HG03097 (cell line): ENCODE data around the gene FAM110A.
"Not testable (repeated sequence)": the region's sequence is repeated elsewhere in the genome, so short reads cannot be mapped to it uniquely, and the experiment has no call there.

ENCODE experiments used
- ATAC-seq: cut with Tn5 transposase; IDR thresholded peaks from one replicate; pipeline ENCODE4 v1.9.1; 2021; ENCODE audit not compliant: unreplicated experiment, low FRiP score

Gene FAM110A

GRCh38 chr20:822651-823573 lies 10.6 kb upstream of the FAM110A start:
- no peak for ATAC-seq

GRCh38 chr20:823574-823902 lies 10.0 kb upstream of the FAM110A start:
- no peak for ATAC-seq

GRCh38 chr20:824490-824889 lies 9.0 kb upstream of the FAM110A start:
- no peak for ATAC-seq

DNA sequence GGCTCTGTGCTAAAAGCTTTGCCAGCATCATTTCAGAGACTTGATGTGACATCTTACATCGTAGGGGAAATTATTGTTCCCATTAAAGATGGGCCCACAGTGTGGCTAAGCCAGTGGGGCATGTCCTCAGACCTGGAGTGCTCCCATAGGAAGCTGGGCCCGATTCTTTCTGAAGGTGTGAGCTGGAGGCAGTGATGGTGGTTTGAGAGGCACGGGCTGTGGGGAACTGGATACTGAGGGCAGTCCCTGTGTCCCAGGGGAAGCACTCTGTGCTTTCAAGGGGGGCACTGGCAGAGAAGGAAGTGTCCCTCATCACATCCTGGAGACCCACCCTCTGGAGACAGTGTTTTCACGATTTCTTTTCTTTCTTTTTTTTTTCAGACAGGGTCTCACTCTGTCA lies 8.6 kb upstream of the FAM110A start:
- no peak for ATAC-seq

- ATAC-seq, result no peak
Measured at GRCh38 chr20:825710-826421, 7.6 kb upstream of the FAM110A start.

DNA sequence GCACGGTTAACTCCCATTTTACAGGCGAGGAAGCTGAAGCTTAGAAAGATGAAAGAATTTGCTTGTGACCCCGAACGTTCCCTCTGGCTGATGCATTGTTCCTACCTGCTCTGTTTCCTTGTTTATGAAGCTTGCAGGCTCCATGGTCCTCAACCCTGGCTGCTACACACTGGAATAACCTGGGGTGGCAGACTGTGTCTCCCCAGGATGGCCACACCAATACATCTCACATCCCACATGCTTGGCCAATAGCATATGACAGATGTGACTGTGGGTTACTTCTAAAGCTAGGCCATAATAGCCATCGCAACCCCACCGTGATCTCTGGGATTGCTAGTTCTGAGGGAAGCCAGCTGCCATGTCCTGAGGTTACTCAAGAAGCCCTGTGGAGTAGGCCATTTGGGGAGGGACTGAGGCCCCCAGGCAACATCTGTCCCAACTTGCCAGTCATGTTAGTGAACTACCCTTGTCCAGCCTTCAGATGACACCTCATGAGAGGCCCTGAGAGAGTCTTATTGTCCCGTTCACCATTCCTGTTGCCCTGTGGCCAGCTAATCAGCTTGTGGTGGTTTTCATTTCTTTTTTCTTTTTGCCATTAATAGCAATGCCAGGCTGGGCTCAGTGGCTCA lies 6.7 kb upstream of the FAM110A start:
- no peak for ATAC-seq

DNA sequence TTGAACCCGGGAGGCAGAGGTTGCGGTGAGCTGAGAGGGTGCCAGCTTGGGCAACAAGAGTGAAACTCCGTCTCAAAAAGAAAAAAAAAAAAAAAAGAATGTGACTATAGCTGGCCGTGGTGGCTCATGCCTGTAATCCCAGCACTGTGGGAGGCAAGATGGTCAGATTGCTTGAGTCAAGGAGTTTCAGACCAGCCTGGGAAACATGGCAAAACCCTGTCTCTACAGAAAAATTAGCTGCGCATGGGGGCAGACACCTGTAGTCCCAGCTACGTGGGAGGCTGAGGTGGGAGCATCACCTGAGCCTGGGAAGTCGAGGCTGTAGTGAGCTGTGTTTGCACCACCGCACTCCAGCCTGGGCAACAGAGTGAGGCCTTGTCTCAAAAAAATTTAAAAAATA lies 5.5 kb upstream of the FAM110A start:
- ATAC-seq, result not testable (repeated sequence)

DNA sequence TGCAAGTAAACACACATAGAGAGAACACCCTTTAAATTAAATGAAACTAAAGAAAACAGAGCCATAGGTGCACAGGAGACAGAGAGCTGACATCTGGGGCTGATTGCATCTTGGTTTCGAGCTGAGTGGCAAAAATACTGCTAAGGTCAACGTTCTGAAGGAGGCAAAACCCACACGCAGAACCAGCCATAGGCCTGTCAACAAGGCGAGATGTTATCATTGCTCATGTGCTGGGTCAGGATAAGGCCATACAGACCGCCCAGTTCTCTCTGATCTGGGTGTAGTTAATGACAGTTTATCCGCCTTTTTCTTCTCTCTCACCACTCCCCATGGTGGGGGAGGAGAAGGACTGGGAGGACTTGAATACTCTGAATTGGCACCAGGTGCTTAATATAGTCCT lies 4.5 kb upstream of the FAM110A start:
- no peak for ATAC-seq

DNA sequence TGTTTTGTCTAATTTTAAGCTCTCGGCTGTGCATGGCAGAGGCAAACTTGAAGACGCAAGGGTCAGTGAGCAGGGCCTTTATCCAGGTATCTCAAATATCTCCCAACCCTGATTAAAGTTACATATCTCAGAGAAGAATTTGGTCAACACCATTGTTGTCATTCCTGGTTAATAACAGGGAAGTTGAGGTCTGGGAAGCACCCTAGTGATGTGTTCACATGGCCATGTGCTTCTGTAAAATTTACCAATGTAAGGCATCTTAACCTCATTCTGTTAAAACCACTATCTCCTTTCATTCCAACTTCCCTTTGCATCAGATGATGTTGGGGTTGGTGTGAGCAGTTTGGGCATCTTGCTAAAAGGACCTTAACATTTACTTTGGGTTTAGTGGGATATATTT lies 4.0 kb upstream of the FAM110A start:
- no peak for ATAC-seq

GRCh38 chr20:830011-830521 lies 3.4 kb upstream of the FAM110A start:
- ATAC-seq, result no peak

DNA sequence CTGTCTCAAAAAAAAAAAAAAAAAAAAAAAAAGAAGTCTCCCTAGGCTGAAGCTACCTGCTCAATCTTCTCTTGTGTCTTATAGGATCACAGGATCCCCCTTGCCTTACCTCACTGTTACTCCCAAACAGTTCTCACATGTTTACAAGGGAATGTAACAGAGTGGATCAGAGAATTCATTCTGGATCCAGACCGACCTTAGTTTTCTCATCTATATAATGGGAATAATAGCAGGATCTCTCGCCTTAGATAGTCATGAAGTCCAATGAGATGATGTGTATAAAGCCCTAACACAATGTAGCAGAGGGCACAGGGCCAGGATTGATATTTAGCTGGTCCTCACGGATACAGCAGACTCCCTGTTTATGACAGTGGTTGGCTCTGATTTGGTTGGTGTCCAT lies 2.3 kb upstream of the FAM110A start:
- no peak for ATAC-seq

GRCh38 chr20:831956-832355 lies 1.6 kb upstream of the FAM110A start:
- ATAC-seq, result no peak

DNA sequence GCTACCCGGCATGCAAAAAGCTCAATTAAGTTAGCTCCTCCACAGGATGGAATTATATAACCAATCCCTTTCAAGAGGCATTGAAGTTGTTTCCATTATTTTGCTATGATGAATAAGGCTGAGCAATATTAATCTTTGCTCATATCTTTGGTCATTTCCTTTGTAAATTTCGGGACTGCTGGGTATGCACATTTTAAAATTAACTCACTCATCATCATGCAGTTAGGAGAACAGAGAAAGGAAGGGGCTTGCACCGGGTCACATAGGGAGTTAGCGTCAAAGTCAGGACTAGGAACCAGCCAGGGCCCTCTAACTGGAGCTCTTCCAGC lies 430 bp upstream of the FAM110A start:
- no peak for ATAC-seq

DNA sequence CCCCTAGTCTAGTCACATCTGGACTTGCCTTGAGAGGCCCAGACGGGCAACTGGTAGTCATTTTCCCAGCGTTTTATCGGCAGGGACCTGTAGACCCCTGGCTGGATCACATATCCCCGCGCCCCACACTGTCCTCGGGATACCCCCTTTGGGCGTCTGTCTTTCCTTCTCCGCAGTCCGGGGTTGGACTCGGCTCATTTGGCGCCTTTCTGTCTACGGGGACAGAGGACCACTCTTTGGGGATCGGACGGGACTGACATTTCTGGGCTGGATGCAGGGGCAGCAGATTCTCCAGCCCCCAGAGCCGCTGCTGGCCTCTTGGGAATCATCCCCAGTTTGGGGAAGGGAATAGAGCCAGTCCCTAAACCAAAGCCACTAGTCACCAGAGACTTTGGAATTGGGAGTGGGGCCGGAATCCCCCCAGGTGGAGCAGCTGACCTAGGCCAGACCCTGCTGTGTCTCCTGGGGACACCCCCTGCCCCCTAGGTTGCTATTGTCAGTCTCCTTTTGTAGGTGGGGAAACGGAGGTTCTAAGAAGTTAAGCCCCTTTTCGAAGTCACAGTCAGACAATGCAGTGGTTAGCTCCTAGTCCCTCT lies 734 bp downstream of the FAM110A start:
- no peak for ATAC-seq

GRCh38 chr20:835608-836045 lies 2.1 kb downstream of the FAM110A start:
- ATAC-seq, result no peak

DNA sequence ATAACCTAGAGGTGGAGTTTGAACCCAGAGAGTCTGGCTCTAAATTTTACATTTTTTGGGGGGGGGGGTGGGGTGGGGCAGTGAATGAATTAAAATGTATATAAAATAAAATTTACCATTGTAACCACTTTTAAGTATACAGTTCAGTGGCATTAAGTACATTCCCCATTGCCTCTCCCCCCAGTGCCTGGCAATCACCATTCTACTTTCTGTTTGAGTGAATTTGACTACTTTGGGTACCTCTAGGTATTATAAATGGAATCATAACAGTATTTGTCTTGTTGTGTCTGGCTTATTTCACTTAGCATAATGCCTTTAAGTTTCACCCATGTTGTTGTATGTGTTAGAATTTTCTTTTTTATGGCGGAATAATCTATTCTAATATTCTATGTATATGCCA lies 2.7 kb downstream of the FAM110A start:
- no peak for ATAC-seq

DNA sequence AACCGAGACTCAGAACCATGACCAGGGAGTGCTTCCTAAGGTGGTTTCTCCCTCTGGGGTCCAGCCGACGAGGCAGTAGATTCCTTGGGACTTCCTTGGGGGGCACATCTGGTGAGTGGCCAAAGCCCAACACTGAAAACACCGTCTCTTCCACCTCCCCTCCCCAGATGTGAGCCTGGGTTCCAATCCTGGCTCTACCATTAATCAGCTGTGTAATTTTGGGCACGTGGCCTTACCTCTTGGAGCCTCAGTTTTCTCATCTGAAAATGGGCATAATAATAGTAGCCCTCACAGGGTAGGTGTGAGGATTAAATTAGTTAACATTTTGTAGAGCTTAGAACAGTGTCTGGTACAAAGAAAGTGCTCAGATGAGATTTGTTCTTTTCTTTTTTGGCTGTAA lies 5.5 kb downstream of the FAM110A start:
- no peak for ATAC-seq

DNA sequence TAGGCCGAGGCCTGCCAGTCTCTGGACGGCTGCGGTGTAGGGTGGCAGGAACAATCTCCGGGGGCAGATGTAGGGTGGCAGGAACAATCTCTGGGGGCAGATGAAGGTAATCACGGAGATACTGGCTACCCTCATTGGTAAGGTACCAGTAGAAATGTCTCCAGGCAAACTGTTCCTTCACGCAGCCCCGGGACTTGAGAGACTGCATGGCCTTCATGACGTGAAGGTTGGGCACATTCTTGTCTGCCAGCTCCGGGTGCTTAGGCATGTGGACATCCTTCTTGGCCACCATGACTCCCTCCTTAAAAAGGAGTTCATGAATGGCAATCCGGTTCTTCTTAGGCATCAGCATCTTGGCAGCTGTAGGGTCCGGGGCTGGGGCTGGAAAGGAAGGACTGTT lies 6.1 kb downstream of the FAM110A start:
- ATAC-seq, result no peak

DNA sequence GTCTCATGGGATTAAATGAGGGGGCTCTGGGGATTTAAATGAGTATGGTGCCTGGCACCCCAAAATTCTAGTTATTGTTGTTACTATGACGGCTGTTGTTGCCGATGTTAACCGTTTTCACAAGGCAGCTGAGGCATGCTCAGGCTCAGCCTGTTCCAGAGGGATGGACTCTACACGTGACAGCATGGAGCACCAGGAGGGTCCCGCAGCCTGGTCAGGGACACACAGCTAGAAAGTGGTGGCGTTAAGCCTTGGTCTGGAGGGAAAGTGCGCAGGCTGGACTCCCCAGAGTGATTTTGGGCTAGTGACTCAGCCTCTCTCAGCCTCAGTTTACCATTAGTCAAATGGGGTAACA lies 7.0 kb downstream of the FAM110A start:
- ATAC-seq, result no peak

DNA sequence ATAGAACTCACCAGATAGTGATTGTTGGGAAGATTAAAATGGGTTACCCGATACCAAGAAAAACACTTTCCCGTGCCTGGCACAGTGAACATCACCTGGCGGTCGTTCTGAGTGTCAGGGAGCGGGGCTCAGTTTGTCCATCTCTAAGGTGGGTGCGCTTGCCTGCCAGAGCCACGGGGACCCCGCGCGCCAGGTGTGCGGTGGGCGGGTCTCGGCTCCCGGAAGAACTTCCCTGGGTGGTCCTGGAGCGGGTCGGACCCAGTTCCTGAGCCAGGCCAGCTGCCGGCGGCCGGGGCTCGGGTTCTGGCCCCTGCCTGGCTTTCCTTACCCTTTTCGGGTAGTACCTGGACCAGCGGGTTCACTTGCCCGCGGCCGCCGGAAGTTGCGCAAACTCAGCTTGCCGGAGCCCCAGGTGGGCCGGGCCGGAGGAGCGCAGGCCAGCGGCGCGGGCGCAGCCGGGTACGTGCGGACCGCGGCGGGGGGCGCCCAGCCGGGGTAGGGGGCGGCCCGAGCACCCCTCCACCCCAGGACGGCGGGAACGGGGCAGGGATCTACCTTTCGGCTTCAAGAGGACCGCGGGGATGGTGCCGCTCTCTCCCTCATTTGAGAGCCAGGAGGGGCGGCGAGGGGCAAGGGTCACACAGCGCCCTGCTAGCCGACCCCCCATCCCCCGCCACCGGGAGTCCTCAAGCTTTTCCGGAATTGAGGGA lies 7.5 kb downstream of the FAM110A start:
- no peak for ATAC-seq
